GM23338 (cell line): ENCODE data around the gene SMIM33. TPM values are rescaled to one million over a fixed set of nuclear protein-coding genes. Genes with fewer than 3 reads are reported as not detected.
"Not testable (repeated sequence)": the region's sequence is repeated elsewhere in the genome, so short reads cannot be mapped to it uniquely, and the experiment has no call there.

Experiments used
- ATAC-seq: fragments of 200-7000 bp; cut with Tn5 transposase; 3 replicates; pipeline ENCODE4 v1.9.1; 2020
- DNase-seq: peaks from one replicate; pipeline ENCODE4 v3.0.0-alpha.2; 2015; ENCODE audit warnings: low spot score
- H2AFZ ChIP-seq: fragments of 200-600 bp; sonication (generic); 2 replicates; pipeline ENCODE4 v1.8.0; 2016; ENCODE audit warnings: antibody characterized with exemption, mild to moderate bottlenecking, moderate library complexity
- H3F3A ChIP-seq: fragments of 200-600 bp; sonication (generic); replicated peaks from 2 replicates; pipeline ENCODE4 v1.8.0; 2017; ENCODE audit warnings: antibody characterized with exemption, mixed run types, low read depth
- H3K27ac ChIP-seq: fragments of 200-600 bp; sonication (generic); 2 replicates; pipeline ENCODE4 v1.6.1; 2016; ENCODE audit warnings: low read depth
- H3K27me3 ChIP-seq: fragments of 200-600 bp; sonication (generic); 2 replicates; pipeline ENCODE4 v1.8.0; 2016; ENCODE audit warnings: mild to moderate bottlenecking, mixed run types, moderate library complexity; ENCODE audit not compliant: insufficient read depth
- H3K36me3 ChIP-seq: fragments of 200-600 bp; sonication (generic); 2 replicates; pipeline ENCODE4 v1.8.0; 2016; ENCODE audit warnings: mild to moderate bottlenecking; ENCODE audit not compliant: insufficient read depth
- H3K4me1 ChIP-seq: fragments of 200-600 bp; sonication (generic); 2 replicates; pipeline ENCODE4 v1.8.0; 2016; ENCODE audit warnings: mild to moderate bottlenecking, moderate library complexity; ENCODE audit not compliant: insufficient read depth
- H3K4me2 ChIP-seq: fragments of 200-600 bp; sonication (generic); 2 replicates; pipeline ENCODE4 v1.7.1; 2017; ENCODE audit warnings: mixed run types
- H3K4me3 ChIP-seq: fragments of 200-600 bp; sonication (generic); 2 replicates; pipeline ENCODE4 v1.6.1; 2016; ENCODE audit warnings: mixed run types
- H3K79me2 ChIP-seq: fragments of 200-600 bp; sonication (generic); replicated peaks from 2 replicates; pipeline ENCODE4 v1.8.0; 2017; ENCODE audit warnings: mild to moderate bottlenecking; ENCODE audit not compliant: insufficient read depth
- H3K9me2 ChIP-seq: fragments of 200-600 bp; sonication (generic); 2 replicates; pipeline ENCODE4 v1.8.0; 2017; ENCODE audit not compliant: insufficient read depth
- H4K20me1 ChIP-seq: fragments of 200-600 bp; sonication (generic); replicated peaks from 2 replicates; pipeline ENCODE4 v1.8.0; 2017; ENCODE audit warnings: mild to moderate bottlenecking; ENCODE audit not compliant: insufficient read depth
- H3K27ac Mint-ChIP-seq: 2 replicates; pipeline ENCODE4 v1.8.0; 2020; ENCODE audit warnings: inconsistent platforms, mild to moderate bottlenecking, moderate library complexity, mixed read lengths
- H3K27me3 Mint-ChIP-seq: 3 replicates; pipeline ENCODE4 v1.8.0; 2022; ENCODE audit warnings: low read depth, mild to moderate bottlenecking, moderate library complexity, mixed read lengths, inconsistent platforms; ENCODE audit not compliant: insufficient read depth, poor library complexity
- H3K36me3 Mint-ChIP-seq: 3 replicates; pipeline ENCODE4 v1.8.0; 2021; ENCODE audit warnings: low read depth, mild to moderate bottlenecking, inconsistent platforms, moderate library complexity, mixed read lengths
- H3K4me1 Mint-ChIP-seq: 3 replicates; pipeline ENCODE4 v1.8.0; 2020; ENCODE audit warnings: mild to moderate bottlenecking, inconsistent platforms, mixed read lengths
- H3K4me3 Mint-ChIP-seq: 3 replicates; pipeline ENCODE4 v1.8.0; 2021; ENCODE audit warnings: moderate library complexity, mild to moderate bottlenecking, inconsistent platforms, mixed read lengths
- H3K9me3 Mint-ChIP-seq: 3 replicates; pipeline ENCODE4 v1.8.0; 2020; ENCODE audit warnings: moderate library complexity, mild to moderate bottlenecking, inconsistent platforms, mixed read lengths
- EZH2 ChIP-seq: fragments of 200-600 bp; sonication (generic); IDR thresholded peaks from one replicate; pipeline ENCODE4 v1.8.0; 2017; ENCODE audit warnings: antibody characterized with exemption, mild to moderate bottlenecking, low read depth; ENCODE audit not compliant: unreplicated experiment
- JUNB ChIP-seq: IDR thresholded peaks from one replicate; pipeline ENCODE4 v1.6.1; 2016; ENCODE audit warnings: antibody characterized with exemption; ENCODE audit not compliant: unreplicated experiment
- STAT1 ChIP-seq: IDR thresholded peaks from one replicate; pipeline ENCODE4 v1.6.1; 2016; ENCODE audit warnings: antibody characterized with exemption; ENCODE audit not compliant: unreplicated experiment
- polyA plus RNA-seq: library from polyadenylated mRNA; unstranded; fragments of >200 nt; fragmentation: Nextera tagmentation; extraction: Ambion mirVana; gene quantifications from 2 replicates; pipeline ENCODE4 v1.2.1, GENCODE V29; 2016
- total RNA-seq: library from RNA; depleted of rRNA; stranded (reverse); fragments of >200 nt; shearing (Covaris generic); gene quantifications from 2 replicates; pipeline ENCODE4 v1.2.3, GENCODE V29; 2014
- TF ChIP-seq, protein P1 (sequence below), 2 experiments: fragments of 200-600 bp in 1 of 2; sonication (generic) in 1 of 2; conservative IDR thresholded peaks; 2 replicates each; pipeline versions ENCODE4 v1.5.1 to v1.6.1; 2016 to 2017; ENCODE audit warnings: antibody characterized with exemption in 2 of 2, low read depth in 2 of 2, mild to moderate bottlenecking in 2 of 2, moderate library complexity in 1 of 2
- TF ChIP-seq, protein P2 (sequence below): IDR thresholded peaks from one replicate; pipeline ENCODE4 v1.6.1; 2018; ENCODE audit warnings: antibody characterized with exemption; ENCODE audit not compliant: unreplicated experiment

The SMIM33 gene
- total and polyA plus RNA-seq, 2 experiments from 2014 or later: not detected

GRCh38 chr5:139481580-139482049, 10.8 kb downstream of the SMIM33 start:
- no peak for TF ChIP-seq EZH2
- TF ChIP-seq, protein P1, sequence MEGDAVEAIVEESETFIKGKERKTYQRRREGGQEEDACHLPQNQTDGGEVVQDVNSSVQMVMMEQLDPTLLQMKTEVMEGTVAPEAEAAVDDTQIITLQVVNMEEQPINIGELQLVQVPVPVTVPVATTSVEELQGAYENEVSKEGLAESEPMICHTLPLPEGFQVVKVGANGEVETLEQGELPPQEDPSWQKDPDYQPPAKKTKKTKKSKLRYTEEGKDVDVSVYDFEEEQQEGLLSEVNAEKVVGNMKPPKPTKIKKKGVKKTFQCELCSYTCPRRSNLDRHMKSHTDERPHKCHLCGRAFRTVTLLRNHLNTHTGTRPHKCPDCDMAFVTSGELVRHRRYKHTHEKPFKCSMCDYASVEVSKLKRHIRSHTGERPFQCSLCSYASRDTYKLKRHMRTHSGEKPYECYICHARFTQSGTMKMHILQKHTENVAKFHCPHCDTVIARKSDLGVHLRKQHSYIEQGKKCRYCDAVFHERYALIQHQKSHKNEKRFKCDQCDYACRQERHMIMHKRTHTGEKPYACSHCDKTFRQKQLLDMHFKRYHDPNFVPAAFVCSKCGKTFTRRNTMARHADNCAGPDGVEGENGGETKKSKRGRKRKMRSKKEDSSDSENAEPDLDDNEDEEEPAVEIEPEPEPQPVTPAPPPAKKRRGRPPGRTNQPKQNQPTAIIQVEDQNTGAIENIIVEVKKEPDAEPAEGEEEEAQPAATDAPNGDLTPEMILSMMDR (conservative IDR thresholded peaks at IDR 0.05; ENCODE audit: low read depth in 2 of 2): peak; percentile 9 to 40; a peak in 2 of 4 replicates
- no peaks in the 10 kb centered on the region for H3K36me3 ChIP-seq
- H3K4me1 Mint-ChIP-seq: peaks cover 16% of the 10 kb centered on the region
- 0 out of 2 replicates have a peak, but pooled peaks cover 2% of the 10 kb centered on the region for H3F3A ChIP-seq
- ATAC-seq (peak; percentile 52), DNase-seq (peak; percentile 44)
- no peak overlapping the region for H3K4me3 Mint-ChIP-seq
- H3K9me2 ChIP-seq: no peaks in the 10 kb centered on the region
- H3K27me3 Mint-ChIP-seq: peaks cover 13% of the 10 kb centered on the region
- no peak overlapping the region for H3K27ac ChIP-seq
- no peaks in the 10 kb centered on the region for H3K27me3 ChIP-seq
- H2AFZ ChIP-seq: peak overlapping the region; percentile 78; the same call in 1 of the 2 replicates
- no peaks in the 10 kb centered on the region for H3K79me2 ChIP-seq
- H3K4me3 ChIP-seq: no peak overlapping the region
- H3K4me1 ChIP-seq: peaks cover 6% of the 10 kb centered on the region; the same call in 1 of the 2 replicates
- no peak overlapping the region for H3K27ac Mint-ChIP-seq
- H3K9me3 Mint-ChIP-seq: no peaks in the 10 kb centered on the region
- no peak overlapping the region for H3K4me2 ChIP-seq
- H3K36me3 Mint-ChIP-seq: no peaks in the 10 kb centered on the region
- H4K20me1 ChIP-seq: no peaks in the 10 kb centered on the region

DNA sequence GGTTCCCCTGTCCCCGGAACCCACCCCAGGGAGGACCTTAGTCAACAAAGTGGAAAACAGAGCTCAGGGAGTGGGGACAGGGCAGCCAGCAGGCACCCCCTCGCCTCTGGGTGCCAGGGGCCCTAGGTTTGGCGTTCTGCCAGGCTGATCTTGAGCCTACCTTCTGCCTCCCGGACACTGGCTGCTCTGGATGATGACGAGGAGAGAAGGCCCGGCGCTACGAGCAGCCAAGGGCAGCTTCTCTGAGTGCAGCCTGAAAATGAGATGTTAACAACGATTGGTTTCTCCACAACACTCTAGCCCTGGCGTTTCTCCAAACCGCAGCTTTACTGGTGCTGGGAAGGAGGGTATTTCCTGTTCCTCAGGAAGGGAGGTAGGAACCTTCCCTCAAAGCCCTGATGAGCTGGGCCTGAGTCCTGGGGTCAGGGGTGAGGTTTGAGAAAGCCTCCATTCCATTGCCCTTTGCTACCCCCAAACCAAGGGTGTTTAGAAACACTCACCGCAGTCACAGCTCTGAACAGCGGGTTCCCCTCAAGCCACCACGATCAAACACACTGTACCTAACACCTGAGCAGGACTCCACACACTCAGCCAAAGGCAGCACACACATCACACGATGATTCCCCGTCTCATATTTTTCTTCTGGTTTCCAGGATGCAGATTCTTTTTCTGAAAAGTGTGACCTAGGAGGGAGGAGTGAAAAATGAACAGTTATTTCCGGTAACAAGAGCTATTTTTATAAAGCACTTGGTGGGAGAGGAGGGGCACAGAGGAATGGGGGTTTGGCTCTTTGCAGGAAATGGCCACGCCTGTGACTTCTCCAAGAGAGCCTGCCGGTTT, 11.5 kb downstream of the SMIM33 start, which contains the start of gene STING1:
Gene STING1, minus strand, starts transcription at position 709 of the 840 bp plus-strand sequence. CDS start 1,054 bp downstream, outside the sequence.
- no peak within 1 kb of the TSS for H3K4me2 ChIP-seq
- no peak for DNase-seq
- no peaks in the 10 kb centered on the region for H3K9me3 Mint-ChIP-seq
- H2AFZ ChIP-seq: peak within 1 kb of the TSS; percentile 78
- H3K36me3 ChIP-seq: no peaks in the 10 kb centered on the region
- no peak within 1 kb of the TSS for H3K27ac Mint-ChIP-seq
- no peak within 1 kb of the TSS for H3K4me3 ChIP-seq
- peaks cover 8% of the 10 kb centered on the region; the same call in 1 of the 2 replicates for H3K4me1 ChIP-seq
- H3K4me3 Mint-ChIP-seq: no peak within 1 kb of the TSS
- no peak within 1 kb of the TSS for H3K27ac ChIP-seq
- H3F3A ChIP-seq: 0 out of 2 replicates have a peak, but pooled peaks cover 7% of the 10 kb centered on the region
- no peaks in the 10 kb centered on the region for H3K36me3 Mint-ChIP-seq
- TF ChIP-seq STAT1 (no peak), EZH2 (no peak), JUNB (no peak)
- TF ChIP-seq, protein P2, sequence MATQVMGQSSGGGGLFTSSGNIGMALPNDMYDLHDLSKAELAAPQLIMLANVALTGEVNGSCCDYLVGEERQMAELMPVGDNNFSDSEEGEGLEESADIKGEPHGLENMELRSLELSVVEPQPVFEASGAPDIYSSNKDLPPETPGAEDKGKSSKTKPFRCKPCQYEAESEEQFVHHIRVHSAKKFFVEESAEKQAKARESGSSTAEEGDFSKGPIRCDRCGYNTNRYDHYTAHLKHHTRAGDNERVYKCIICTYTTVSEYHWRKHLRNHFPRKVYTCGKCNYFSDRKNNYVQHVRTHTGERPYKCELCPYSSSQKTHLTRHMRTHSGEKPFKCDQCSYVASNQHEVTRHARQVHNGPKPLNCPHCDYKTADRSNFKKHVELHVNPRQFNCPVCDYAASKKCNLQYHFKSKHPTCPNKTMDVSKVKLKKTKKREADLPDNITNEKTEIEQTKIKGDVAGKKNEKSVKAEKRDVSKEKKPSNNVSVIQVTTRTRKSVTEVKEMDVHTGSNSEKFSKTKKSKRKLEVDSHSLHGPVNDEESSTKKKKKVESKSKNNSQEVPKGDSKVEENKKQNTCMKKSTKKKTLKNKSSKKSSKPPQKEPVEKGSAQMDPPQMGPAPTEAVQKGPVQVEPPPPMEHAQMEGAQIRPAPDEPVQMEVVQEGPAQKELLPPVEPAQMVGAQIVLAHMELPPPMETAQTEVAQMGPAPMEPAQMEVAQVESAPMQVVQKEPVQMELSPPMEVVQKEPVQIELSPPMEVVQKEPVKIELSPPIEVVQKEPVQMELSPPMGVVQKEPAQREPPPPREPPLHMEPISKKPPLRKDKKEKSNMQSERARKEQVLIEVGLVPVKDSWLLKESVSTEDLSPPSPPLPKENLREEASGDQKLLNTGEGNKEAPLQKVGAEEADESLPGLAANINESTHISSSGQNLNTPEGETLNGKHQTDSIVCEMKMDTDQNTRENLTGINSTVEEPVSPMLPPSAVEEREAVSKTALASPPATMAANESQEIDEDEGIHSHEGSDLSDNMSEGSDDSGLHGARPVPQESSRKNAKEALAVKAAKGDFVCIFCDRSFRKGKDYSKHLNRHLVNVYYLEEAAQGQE: no peak
- no peaks in the 10 kb centered on the region for H3K79me2 ChIP-seq
- H3K9me2 ChIP-seq: no peaks in the 10 kb centered on the region
- ATAC-seq: no peak
- no peaks in the 10 kb centered on the region for H4K20me1 ChIP-seq
- peaks cover 17% of the 10 kb centered on the region for H3K4me1 Mint-ChIP-seq
- H3K27me3 ChIP-seq: no peaks in the 10 kb centered on the region
- H3K27me3 Mint-ChIP-seq: peaks cover 13% of the 10 kb centered on the region

- not testable (repeated sequence) for H3F3A ChIP-seq, DNase-seq, H3K27ac Mint-ChIP-seq, H3K36me3 ChIP-seq, H3K9me3 Mint-ChIP-seq, H3K36me3 Mint-ChIP-seq, H3K79me2 ChIP-seq, H3K4me2 ChIP-seq, H3K9me2 ChIP-seq, H3K4me1 ChIP-seq, H3K4me3 Mint-ChIP-seq, H3K4me3 ChIP-seq, H3K27me3 ChIP-seq, H3K27ac ChIP-seq, ATAC-seq, H4K20me1 ChIP-seq
- peaks cover 17% of the 10 kb centered on the region for H3K4me1 Mint-ChIP-seq
- H2AFZ ChIP-seq: peak overlapping the region; percentile 78
- H3K27me3 Mint-ChIP-seq: peaks cover 11% of the 10 kb centered on the region
Measured at GRCh38 chr5:139482890-139483208, 12.0 kb downstream of the SMIM33 start.
